ENCODE data around the gene TWIST2. TPM values are rescaled to one million over a fixed set of nuclear protein-coding genes. Genes with fewer than 3 reads are reported as not detected.

The TWIST2 gene
- total and polyA plus RNA-seq, 9 donors: 14.2 to 104 (median 32.7) TPM

DNA sequence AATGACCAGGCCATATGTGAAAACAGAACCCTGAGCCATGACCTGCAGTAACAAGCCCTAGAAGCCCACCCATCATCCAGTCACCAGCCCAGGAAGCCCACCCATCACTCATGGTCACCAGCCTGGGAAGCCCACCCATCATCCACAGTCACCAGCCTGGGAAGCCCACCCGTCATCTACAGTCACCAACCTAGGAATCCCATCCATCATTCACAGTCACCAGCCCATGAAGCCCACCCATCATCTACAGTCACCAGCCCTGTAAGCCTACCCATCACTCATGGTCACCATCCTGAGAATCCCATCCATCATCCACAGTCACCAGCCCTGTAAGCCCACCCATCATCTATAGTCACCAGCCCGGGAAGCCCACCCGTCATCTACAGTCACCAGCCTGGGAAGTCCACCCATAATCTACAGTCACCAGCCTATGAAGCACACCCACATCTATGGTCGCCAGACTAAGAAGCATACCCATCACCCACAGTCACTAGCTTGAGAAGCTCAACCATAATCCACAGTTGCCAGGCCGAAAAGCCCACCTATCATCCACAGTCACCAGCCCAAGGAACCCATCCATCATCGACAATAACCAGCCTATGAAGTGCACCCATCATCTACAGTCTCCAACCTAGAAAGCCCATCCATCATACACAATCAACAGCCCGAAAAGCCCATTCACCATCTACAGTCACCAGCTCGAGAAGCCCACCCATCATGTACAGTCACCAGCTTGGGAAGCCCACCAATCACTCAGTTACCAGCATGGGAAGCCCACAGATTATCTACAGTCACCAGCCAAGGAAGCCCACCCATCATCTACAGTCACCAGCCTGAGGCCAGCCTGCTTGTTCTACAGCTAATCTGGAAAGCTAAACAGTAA lies 91.9 kb downstream of the TWIST2 start:
- DNase-seq: no peak
- intact Hi-C loops (cut with DNase I): no loop called here
- H3K27ac ChIP-seq: peak overlapping the region in 1 of 2 donors; percentile 70

DNA sequence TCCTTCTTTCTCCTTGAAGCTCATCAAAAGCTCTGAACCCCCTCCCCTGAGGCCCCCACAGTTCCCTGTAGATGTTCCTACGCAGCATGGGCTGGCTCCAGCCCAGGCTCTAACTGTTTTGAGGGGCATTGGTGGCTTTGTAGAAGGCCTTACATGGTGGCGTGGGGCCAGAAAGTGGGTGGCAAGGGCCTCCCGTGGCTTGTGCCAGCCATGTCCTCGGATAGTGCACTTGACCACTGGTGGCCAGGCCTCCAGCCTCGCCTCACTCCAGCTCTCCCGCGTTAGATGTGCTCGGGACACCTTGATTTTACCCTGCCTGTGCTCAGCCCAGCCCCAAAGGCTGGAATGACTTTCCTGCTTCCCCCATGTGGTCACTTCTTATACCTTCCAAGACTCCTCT lies 92.9 kb downstream of the TWIST2 start:
- 95 to 100% (median 97%) methylated on average over 8 of the region's 8 CpGs for whole genome bisulfite sequencing, 3 donors
- TF ChIP-seq, protein P1, sequence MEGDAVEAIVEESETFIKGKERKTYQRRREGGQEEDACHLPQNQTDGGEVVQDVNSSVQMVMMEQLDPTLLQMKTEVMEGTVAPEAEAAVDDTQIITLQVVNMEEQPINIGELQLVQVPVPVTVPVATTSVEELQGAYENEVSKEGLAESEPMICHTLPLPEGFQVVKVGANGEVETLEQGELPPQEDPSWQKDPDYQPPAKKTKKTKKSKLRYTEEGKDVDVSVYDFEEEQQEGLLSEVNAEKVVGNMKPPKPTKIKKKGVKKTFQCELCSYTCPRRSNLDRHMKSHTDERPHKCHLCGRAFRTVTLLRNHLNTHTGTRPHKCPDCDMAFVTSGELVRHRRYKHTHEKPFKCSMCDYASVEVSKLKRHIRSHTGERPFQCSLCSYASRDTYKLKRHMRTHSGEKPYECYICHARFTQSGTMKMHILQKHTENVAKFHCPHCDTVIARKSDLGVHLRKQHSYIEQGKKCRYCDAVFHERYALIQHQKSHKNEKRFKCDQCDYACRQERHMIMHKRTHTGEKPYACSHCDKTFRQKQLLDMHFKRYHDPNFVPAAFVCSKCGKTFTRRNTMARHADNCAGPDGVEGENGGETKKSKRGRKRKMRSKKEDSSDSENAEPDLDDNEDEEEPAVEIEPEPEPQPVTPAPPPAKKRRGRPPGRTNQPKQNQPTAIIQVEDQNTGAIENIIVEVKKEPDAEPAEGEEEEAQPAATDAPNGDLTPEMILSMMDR (IDR thresholded peaks at IDR 0.05): no peak
- no peak for TF ChIP-seq POLR2A (IDR thresholded peaks at IDR 0.05)
- no peaks in the 10 kb centered on the region for H3K9me3 ChIP-seq
- peak in 1 of 5 donors; percentile 33 for DNase-seq
- intact Hi-C loops (cut with DNase I): no loop called here
- H3K36me3 ChIP-seq: no peaks in the 10 kb centered on the region
- H3K4me3 ChIP-seq: no peak overlapping the region
- H3K4me1 ChIP-seq (ENCODE audit: insufficient read depth): peaks cover 13% of the 10 kb centered on the region
- no peaks in the 10 kb centered on the region for H3K27me3 ChIP-seq
- no peak overlapping the region for H3K27ac ChIP-seq

More for the DNA sequence above, 91.9 kb downstream of the TWIST2 start:
- no peaks in the 10 kb centered on the region for H3K36me3 ChIP-seq
- no peak overlapping the region for H3K4me3 ChIP-seq
- H3K9me3 ChIP-seq: no peaks in the 10 kb centered on the region
- WGBS, 3 donors: 94 to 97% (median 96%) methylated on average over 8 of the region's 8 CpGs
- TF ChIP-seq, protein P1 (IDR thresholded peaks at IDR 0.05): no peak
- TF ChIP-seq EP300 (IDR thresholded peaks at IDR 0.05): no peak
- no peak for TF ChIP-seq POLR2A (IDR thresholded peaks at IDR 0.05)
- peaks cover 13% of the 10 kb centered on the region for H3K4me1 ChIP-seq (ENCODE audit: insufficient read depth)
- H3K27me3 ChIP-seq: no peaks in the 10 kb centered on the region

DNA sequence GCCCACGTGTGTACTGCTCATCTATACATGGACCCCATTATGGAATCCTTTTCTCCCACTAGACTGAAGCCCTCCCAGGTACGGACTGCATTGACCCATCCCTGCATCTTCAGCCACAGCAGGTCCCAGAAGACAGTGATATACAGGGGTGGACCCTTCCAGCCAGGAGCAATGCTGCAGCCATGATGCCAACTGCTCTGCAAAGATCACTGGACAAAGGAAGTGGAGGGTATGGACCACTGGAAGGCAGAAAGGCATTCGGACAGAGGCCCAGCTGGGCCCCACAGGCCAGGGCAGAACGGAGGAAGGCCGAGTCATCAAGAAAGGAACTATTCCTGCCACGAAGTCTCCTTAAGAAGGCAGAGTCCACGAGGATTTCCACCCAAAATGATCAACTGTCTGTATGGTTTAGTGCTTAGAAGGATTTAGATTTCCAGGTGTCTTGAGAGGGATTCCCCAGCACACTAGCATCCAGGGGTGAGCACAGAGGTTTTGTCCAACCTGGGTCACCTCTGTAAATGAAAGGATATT lies 93.4 kb downstream of the TWIST2 start:
- intact Hi-C loops (cut with DNase I): no loop called here
- H3K36me3 ChIP-seq: no peaks in the 10 kb centered on the region
- H3K4me1 ChIP-seq (ENCODE audit: insufficient read depth): peaks cover 13% of the 10 kb centered on the region
- no peak overlapping the region for H3K4me3 ChIP-seq
- TF ChIP-seq, protein P1 (IDR thresholded peaks at IDR 0.05): no peak
- TF ChIP-seq EP300 (IDR thresholded peaks at IDR 0.05) (no peak), POLR2A (IDR thresholded peaks at IDR 0.05) (no peak)
- 93% methylated on average over 7 of the region's 7 CpGs for WGBS, 3 donors
- DNase-seq: no peak
- H3K27me3 ChIP-seq: no peaks in the 10 kb centered on the region
- H3K27ac ChIP-seq: no peak overlapping the region
- H3K9me3 ChIP-seq: no peaks in the 10 kb centered on the region

DNA sequence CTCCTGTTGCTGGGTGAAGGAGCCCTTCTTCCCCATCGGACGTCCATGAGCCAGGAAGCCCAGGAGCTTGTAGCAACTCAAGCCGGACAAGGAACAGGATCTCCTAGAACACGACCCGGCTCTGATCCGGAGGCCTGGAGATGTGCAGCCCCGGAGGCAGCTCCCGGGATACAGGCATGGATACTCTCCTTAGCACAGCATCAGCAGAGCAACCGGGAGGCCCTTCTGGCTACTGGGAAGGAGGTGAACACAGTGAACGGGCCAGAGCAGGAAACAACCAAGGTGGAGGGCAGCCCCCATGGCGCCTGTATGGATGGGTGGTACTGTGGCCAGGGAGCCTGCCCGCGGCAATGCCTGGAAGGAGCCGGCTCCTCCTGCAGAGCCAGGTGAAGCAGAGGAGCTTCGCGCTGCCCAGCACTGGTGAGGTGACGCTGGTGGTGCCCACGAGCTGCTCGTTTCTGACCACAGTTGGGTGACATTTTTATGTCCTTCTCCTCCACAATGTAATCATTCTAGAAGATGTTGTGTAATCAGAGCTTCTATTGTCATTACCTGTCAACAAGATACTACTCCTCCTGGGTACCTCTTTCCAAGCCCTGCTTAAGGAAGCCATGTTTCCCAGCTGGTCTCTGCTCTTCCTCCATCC lies 94.3 kb downstream of the TWIST2 start:
- DNase-seq: no peak
- intact Hi-C loops (cut with DNase I): no loop called here
- 93 to 96% (median 94%) methylated on average over 19 of the region's 19 CpGs for WGBS, 3 donors

More for the DNA sequence above, 94.3 kb downstream of the TWIST2 start:
- H3K27me3 ChIP-seq: no peaks in the 10 kb centered on the region
- no peak overlapping the region for H3K4me3 ChIP-seq
- H3K27ac ChIP-seq: no peak overlapping the region
- TF ChIP-seq EP300 (IDR thresholded peaks at IDR 0.05): no peak
- no peak for TF ChIP-seq POLR2A (IDR thresholded peaks at IDR 0.05)
- TF ChIP-seq, protein P1 (IDR thresholded peaks at IDR 0.05): no peak
- no peaks in the 10 kb centered on the region for H3K9me3 ChIP-seq
- peaks cover 13% of the 10 kb centered on the region for H3K4me1 ChIP-seq (ENCODE audit: insufficient read depth)
- H3K36me3 ChIP-seq: no peaks in the 10 kb centered on the region
